Mononuclear cell (primary cell): ENCODE results near the gene MICU2. TPM values are rescaled to one million over a fixed set of nuclear protein-coding genes. Genes with fewer than 3 reads are reported as not detected.

ENCODE experiments used
- H3K27me3 ChIP-seq: 2 replicates; pipeline ENCODE4 v1.6.0; 2011; ENCODE audit warnings: low read length, control low read depth; ENCODE audit not compliant: insufficient read depth
- H3K4me1 ChIP-seq: 2 replicates; pipeline ENCODE4 v1.5.1; 2011; ENCODE audit warnings: mild to moderate bottlenecking, low read length, control low read depth; ENCODE audit not compliant: insufficient read depth
- H3K4me3 ChIP-seq: 2 replicates; pipeline ENCODE4 v1.5.1; 2011; ENCODE audit warnings: mild to moderate bottlenecking, low read length, moderate library complexity
- H3K9me3 ChIP-seq: 2 replicates; pipeline ENCODE4 v1.5.1; 2011; ENCODE audit warnings: low read depth, mild to moderate bottlenecking, control low read depth, low read length
- total RNA-seq: library from RNA; depleted of rRNA; stranded (reverse); fragments of >200 nt; gene quantifications from one replicate; pipeline ENCODE4 v1.2.3, GENCODE V29; 2012

MICU2 gene
- total RNA-seq, 1 donor, result 60.3 TPM

DNA sequence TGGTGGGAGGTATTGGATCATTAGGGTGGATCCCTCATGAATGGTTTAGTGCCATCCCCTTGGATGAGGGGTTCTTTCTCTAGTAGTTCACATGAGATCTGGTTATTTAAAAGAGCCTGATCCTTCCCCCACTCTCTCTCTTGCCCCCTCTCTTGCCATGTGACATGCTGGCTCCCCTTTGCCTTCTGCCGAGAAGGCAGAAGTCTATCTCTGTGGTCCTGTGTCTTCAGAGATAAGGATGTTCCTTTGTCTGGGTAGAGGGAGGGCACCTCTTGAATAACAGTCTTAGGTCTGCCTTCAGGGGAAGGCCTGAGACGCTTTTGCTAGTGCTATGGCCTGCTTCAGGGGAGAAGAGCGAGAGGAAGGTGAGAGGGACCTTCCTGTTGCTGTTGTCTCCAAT lies 142.8 kb downstream of the MICU2 start:
- H3K4me3 ChIP-seq, result no peak overlapping the region
- peaks cover 18% of the 10 kb centered on the region for H3K4me1 ChIP-seq
- H3K27me3 ChIP-seq, result no peaks in the 10 kb centered on the region
- no peaks in the 10 kb centered on the region for H3K9me3 ChIP-seq

DNA sequence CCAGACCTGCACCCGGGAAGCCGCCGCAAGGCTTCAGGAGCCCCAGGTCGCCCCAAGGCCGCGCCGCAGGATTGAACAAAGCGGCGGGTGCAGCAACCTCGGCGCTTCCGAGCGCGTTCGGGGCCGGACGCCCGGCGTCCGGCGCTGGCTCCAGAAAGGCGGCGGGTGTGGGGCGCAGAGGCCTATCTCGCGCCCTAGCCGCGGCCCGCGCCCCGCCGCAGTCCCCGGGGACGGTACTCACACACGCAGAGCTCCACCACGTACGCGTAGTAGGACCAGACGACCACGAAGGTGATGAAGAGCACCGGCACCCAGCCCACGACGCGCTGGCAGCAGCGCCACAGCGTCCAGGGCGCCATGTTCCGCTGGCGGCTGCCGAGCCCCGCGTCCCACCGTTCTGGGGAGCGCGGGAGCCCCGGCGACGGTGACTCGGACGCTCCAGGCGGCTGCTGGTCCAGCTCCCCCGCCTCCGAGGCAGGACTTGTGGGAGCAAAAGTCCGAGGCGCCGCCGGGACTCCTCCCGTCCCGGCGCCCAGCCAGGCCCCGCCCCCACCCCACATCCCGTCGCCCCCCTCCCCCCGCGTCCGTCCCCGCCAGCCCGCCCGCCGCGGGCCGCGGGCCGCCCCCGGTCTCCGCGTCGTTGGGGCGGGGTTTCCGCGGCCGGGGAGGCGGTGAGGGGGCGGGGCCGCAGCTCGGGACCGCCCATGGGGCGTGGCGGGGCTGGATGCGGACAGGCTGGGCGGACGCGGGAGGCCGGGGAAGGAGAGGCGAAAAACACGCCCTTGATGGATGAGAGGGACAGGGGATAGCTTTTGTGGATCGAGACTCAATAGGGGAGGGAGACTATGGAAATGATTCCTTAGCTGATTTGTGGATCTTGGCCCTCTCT lies 144.9 kb downstream of the MICU2 start, which contains the start of gene ZDHHC20:
TSS of gene ZDHHC20 (minus strand) at position 491 of the 889 bp plus-strand sequence. CDS start at position 359, 132 bp downstream.
- Histone ChIP-seq H3K27me3 (no peaks in the 10 kb centered on the region), H3K9me3 (no peaks in the 10 kb centered on the region)

DNA sequence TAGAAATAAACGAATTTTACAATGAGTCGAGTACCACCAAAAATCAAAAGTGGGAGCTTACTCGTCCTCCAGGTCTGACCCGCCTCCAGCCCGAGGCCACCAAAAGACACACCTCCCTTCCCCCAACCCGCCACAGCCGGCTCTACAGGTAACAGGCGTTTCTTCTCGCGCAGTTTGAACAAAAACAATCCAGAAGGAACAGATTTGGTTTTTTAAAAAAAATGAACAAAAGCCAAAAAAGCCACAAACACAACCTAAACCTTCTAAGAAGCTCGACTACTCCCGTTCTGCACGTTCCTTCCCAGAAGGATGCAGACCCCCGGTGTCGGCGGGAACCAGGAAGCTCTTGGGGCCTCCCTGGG lies 145.5 kb downstream of the MICU2 start:
- Histone ChIP-seq H3K9me3 (no peaks in the 10 kb centered on the region), H3K4me1 (peaks cover 41% of the 10 kb centered on the region), H3K27me3 (no peaks in the 10 kb centered on the region), H3K4me3 (peak overlapping the region; percentile 99)

More for the DNA sequence above, 144.9 kb downstream of the MICU2 start, which contains the start of gene ZDHHC20:
- H3K4me3 ChIP-seq, result peak within 1 kb of the TSS; percentile 99
- peaks cover 35% of the 10 kb centered on the region for H3K4me1 ChIP-seq

DNA sequence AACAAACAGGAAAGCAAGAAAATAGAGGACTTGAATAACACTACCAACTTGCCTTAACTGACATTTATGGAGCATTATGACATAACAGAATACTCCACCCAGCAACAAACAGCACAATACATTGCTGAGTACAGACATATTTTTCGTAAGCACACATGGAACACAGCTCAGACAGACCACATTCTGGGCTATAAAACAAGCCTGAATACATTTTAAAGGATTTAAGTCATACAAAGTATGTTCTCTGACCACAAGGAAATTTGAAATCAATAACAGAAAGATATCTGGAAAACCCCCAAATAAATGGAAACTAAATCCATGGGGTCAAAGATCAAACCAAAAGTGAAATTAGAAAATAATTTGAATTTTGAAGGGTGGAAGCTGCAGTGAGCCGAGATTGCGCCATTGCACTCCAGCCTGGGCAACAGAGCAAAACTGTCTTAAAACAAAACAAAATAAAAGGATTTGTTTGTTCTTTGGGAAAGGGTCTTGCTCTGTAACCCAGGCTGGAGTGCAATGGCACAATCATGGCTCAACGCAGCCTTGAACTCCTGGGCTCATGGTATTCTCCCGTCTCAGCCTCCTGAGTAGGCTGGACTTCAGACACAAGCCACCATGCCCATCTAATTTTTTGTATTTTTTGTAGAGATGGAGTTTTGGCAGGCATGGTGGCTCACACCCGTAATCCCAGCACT lies 150.4 kb downstream of the MICU2 start:
- no peaks in the 10 kb centered on the region for H3K27me3 ChIP-seq
- no peak overlapping the region for H3K4me3 ChIP-seq
- H3K4me1 ChIP-seq, result peaks cover 58% of the 10 kb centered on the region

DNA sequence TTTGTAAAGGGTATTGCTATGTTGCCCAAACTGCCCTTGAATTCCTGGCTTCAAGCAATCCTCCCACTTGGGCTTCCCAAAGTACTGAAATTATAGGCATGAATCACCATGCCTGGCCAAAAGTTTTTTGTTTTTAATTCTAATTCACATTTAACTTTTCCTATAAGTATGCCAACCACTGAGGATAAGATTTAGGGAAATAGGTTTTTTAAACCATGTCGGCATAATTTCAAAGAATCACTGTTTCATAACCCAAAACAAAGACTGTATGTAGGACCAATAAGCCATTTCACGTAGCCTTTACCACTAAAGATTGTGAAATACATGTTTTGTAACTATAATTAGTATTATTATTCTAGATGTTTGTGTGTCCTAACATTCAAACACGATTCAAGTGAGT lies 153.0 kb downstream of the MICU2 start:
- no peaks in the 10 kb centered on the region for H3K9me3 ChIP-seq
- no peaks in the 10 kb centered on the region for H3K27me3 ChIP-seq
- H3K4me1 ChIP-seq, result peaks cover 44% of the 10 kb centered on the region
- H3K4me3 ChIP-seq, result no peak overlapping the region

More for the DNA sequence above, 150.4 kb downstream of the MICU2 start:
- H3K9me3 ChIP-seq, result no peaks in the 10 kb centered on the region

DNA sequence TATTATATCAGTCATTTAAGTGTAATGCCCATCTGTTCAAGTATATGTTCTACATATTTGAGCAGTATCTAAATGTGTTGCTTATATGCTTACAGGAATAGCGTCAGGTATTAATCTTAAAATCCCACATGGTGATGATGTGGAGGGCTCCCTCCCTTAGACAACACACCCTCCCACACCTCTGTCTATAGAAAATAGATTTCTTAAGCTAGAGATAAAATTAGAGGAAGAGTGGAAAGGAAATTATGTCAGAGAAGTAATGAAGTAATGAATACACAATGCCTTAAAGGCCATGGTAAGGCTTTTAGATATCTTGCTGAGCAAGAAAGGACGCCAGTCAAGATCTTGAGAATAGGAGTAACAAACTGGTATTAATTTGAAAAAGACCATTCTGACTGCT lies 157.3 kb downstream of the MICU2 start:
- H3K27me3 ChIP-seq, result no peaks in the 10 kb centered on the region
- peaks cover 38% of the 10 kb centered on the region for H3K4me1 ChIP-seq
- no peak overlapping the region for H3K4me3 ChIP-seq
- no peaks in the 10 kb centered on the region for H3K9me3 ChIP-seq

DNA sequence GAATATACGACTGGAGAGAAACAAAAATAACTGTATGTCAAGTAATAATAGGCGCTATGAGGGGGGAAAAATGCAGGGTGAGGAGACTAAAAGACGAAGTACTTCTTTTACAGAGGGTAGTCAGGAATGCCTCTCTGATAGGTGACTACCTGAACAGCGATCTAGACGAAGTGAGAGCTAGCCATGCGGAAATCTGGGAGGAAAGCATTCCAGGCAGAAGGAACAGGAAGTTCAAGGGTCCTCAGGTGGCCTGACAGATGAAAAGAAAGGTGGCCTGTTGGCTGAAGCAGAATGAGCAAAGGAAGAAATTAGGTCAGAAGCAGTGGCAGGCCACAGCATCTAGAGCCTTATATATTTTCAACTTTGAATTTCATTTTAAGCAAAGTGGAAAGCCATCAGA lies 158.2 kb downstream of the MICU2 start:
- H3K4me3 ChIP-seq, result no peak overlapping the region
- H3K9me3 ChIP-seq, result no peaks in the 10 kb centered on the region
- H3K4me1 ChIP-seq, result peaks cover 34% of the 10 kb centered on the region
- no peaks in the 10 kb centered on the region for H3K27me3 ChIP-seq

DNA sequence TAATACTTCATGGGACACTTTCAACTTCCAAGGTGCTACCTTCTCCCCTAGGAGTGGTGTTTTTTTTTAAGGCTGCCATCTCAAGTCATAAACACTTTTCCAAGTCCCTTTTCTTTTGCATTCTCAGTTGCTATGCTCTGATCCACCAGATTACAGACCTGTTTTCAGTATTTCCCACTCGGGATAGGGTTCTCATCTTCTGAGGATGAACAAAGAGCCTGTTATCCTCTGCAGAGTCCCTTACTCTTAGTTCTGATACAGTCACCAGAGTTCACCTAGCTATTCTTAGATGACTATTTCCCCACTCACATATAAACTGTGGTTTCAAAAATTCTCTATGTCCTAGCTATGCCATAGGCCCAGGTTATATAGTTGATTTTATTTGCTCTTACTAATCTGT lies 160.8 kb downstream of the MICU2 start:
- H3K4me3 ChIP-seq, result no peak overlapping the region
- H3K9me3 ChIP-seq, result no peaks in the 10 kb centered on the region
- peaks cover 39% of the 10 kb centered on the region for H3K4me1 ChIP-seq
- no peaks in the 10 kb centered on the region for H3K27me3 ChIP-seq

Other genes starting within 250 kb of the MICU2 start
- gene ZDHHC20, start 144.9 kb downstream of the MICU2 start, total RNA-seq, result 171 TPM
- 1.4 TPM for gene FGF9, start 66.9 kb upstream of the MICU2 start, total RNA-seq